Lower lobe of right lung (tissue), 2 donors: ENCODE results near the gene PRSS33. TPM values are rescaled to one million over a fixed set of nuclear protein-coding genes. Genes with fewer than 3 reads are reported as not detected.

ENCODE experiments used
- ATAC-seq, 2 donors: fragments of 200-7000 bp; cut with Tn5 transposase; one replicate each; pipeline ENCODE4 v1.9.1; 2020 to 2022; ENCODE audit warnings: mild to moderate bottlenecking in 2 of 2, moderate library complexity in 2 of 2
- DNase-seq: peaks from one replicate; pipeline ENCODE4 v3.0.0-alpha.2; 2020
- H3K27ac ChIP-seq: fragments of 200-600 bp; one replicate; pipeline ENCODE4 v1.8.0; 2022
- H3K27me3 ChIP-seq: fragments of 200-600 bp; one replicate; pipeline ENCODE4 v1.8.0; 2022; ENCODE audit warnings: low read depth
- H3K36me3 ChIP-seq: fragments of 200-600 bp; one replicate; pipeline ENCODE4 v1.8.0; 2022; ENCODE audit warnings: mild to moderate bottlenecking
- H3K4me1 ChIP-seq: fragments of 200-600 bp; one replicate; pipeline ENCODE4 v1.8.0; 2022
- H3K4me3 ChIP-seq: fragments of 200-600 bp; one replicate; pipeline ENCODE4 v1.8.0; 2022; ENCODE audit warnings: mild to moderate bottlenecking
- H3K9me3 ChIP-seq: fragments of 200-600 bp; one replicate; pipeline ENCODE4 v1.8.0; 2022
- CTCF ChIP-seq: fragments of 200-600 bp; IDR thresholded peaks from one replicate; pipeline ENCODE4 v1.8.0; 2022; ENCODE audit warnings: antibody characterized with exemption, mild to moderate bottlenecking
- intact Hi-C: fragments of 100-400 bp; cut with DNase I; formaldehyde crosslinking; loops from one replicate; pipeline ENCODE4 v1.11.0; 2022
- total RNA-seq: library from RNA; stranded (reverse); fragmentation: NEBNext Ultra II Directional; extraction: Animal tissue kit (Norgen Biotek cat#: 25700); gene quantifications from one replicate; pipeline ENCODE4 v1.2.1, GENCODE V29; 2021
- donor health status: DM: no; HTN: yes; CAD: no; lungs with severe emphysema.

PRSS33 gene
- total RNA-seq, 1 donor from 2014 or later, result not detected

- no peak overlapping the region for H3K27ac ChIP-seq
- peak; percentile 11 for DNase-seq
- H3K36me3 ChIP-seq, result no peaks in the 10 kb centered on the region
- no peak overlapping the region for H3K4me3 ChIP-seq
- TF ChIP-seq CTCF, result no peak
- no peaks in the 10 kb centered on the region for H3K9me3 ChIP-seq
- peaks cover 20% of the 10 kb centered on the region for H3K27me3 ChIP-seq
- no peaks in the 10 kb centered on the region for H3K4me1 ChIP-seq
- intact Hi-C loops, result no loop called here
- ATAC-seq, result no peak
Measured at GRCh38 chr16:2810651-2811050, 23.3 kb upstream of the PRSS33 start.

DNA sequence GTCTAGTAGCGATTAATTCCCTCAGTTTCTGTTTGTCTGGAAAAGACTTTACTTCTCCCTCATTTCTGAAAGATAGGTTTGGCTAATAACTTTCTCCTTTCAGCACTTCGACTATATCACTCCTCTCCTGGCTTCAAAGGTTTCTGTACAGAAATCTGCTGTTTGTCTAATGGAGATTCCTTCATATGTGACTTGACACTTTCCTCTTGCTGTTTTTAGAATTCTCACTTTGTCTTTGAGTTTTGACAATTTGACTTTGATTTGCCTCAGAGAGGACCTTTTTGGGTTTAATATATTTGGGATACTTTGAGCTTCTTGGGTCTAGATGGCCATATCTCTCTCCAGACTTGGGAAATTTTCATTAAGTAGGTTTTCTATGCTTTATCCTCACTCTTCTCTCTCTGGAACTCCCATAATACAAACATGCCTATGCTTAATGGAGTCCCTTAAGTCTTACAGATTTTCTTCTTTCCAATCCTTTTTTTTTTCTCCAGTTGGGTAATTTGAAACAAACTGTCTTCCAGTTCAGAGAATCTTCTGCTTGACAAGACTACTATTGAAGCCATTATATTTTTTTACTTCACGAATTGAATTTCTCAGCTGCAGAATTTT is 21.9 kb upstream of the PRSS33 start:
- no peak for TF ChIP-seq CTCF
- peaks cover 2% of the 10 kb centered on the region for H3K9me3 ChIP-seq
- H3K4me1 ChIP-seq, result no peaks in the 10 kb centered on the region
- H3K27ac ChIP-seq, result no peak overlapping the region
- intact Hi-C loops, result no loop called here
- H3K4me3 ChIP-seq, result no peak overlapping the region
- no peaks in the 10 kb centered on the region for H3K36me3 ChIP-seq
- H3K27me3 ChIP-seq, result peaks cover 20% of the 10 kb centered on the region
- DNase-seq, result no peak
- no peak for ATAC-seq

GRCh38 chr16:2808181-2808580 is 20.8 kb upstream of the PRSS33 start:
- no peak for TF ChIP-seq CTCF
- intact Hi-C loops, result no loop called here
- Histone ChIP-seq H3K27me3 (peaks cover 14% of the 10 kb centered on the region), H3K9me3 (peaks cover 11% of the 10 kb centered on the region), H3K27ac (no peak overlapping the region), H3K4me1 (no peaks in the 10 kb centered on the region), H3K36me3 (no peaks in the 10 kb centered on the region), H3K4me3 (no peak overlapping the region)
- no peak for ATAC-seq
- DNase-seq, result peak; percentile 19

DNA sequence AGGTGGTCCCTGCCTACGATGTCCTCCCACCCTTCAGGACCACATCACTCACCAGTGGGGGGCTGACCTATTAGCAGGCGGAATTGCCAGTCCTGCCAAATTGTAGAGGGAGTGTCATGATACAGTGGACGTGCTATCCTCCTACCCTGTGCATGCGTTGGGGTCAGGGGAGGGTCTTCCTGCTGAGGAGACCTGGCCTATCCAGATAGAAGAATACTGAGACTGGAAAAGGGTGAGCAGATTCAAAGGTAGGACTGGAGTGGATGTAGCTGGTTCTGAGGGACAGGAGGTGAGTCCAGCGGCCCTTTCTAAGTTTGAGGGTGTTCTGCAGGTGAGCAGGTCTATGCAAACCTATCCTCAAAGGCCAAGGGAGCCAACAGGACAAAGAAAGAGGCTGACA is 18.9 kb upstream of the PRSS33 start:
- Histone ChIP-seq H3K4me3 (no peak overlapping the region), H3K36me3 (no peaks in the 10 kb centered on the region), H3K27me3 (peaks cover 5% of the 10 kb centered on the region), H3K4me1 (no peaks in the 10 kb centered on the region), H3K27ac (no peak overlapping the region), H3K9me3 (peaks cover 11% of the 10 kb centered on the region)
- peak; percentile 1 for DNase-seq
- TF ChIP-seq CTCF, result no peak
- intact Hi-C loops, result no loop called here
- no peak for ATAC-seq

DNA sequence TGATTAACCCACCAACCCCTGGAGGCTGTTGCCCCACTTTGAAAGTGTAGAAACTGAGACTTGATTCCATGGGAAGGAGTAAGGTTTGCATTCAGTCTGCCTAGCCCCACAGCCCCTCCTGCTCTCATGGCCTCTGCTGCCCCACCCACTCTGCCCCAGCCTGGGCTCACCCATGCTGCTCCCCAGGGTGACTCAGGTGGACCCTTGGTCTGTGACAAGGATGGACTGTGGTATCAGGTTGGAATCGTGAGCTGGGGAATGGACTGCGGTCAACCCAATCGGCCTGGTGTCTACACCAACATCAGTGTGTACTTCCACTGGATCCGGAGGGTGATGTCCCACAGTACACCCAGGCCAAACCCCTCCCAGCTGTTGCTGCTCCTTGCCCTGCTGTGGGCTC is 17.4 kb upstream of the PRSS33 start:
- ATAC-seq, result no peak
- H3K4me3 ChIP-seq, result no peak overlapping the region
- H3K36me3 ChIP-seq, result no peaks in the 10 kb centered on the region
- no peak overlapping the region for H3K27ac ChIP-seq
- H3K4me1 ChIP-seq, result no peaks in the 10 kb centered on the region
- peaks cover 11% of the 10 kb centered on the region for H3K9me3 ChIP-seq
- intact Hi-C loops, result no loop called here
- TF ChIP-seq CTCF, result no peak
- H3K27me3 ChIP-seq, result peaks cover 5% of the 10 kb centered on the region
- peak; percentile 13 for DNase-seq
